Spleen (tissue), 7 donors: ENCODE results near the gene REXO1.

Experiments
- CTCF ChIP-seq, 11 experiments: fragments of 200-600 bp in 7 of 11; fragments of 450-650 bp in 4 of 11; sonication (generic) in 4 of 11; IDR thresholded peaks in 8 of 11; conservative IDR thresholded peaks in 3 of 11; 1 replicate in 7 of 11; 2 replicates in 4 of 11; pipeline versions ENCODE4 v1.4.0 to v1.8.0; 2016 to 2021; ENCODE audit warnings: antibody characterized with exemption in 11 of 11, inconsistent platforms in 4 of 11, mild to moderate bottlenecking in 1 of 11
- POLR2AphosphoS5 ChIP-seq, 3 donors: sonication (generic); formaldehyde crosslinking; IDR thresholded peaks; one replicate each; pipeline ENCODE4 v1.5.1; 2017; ENCODE audit warnings: antibody characterized with exemption in 3 of 3
- donor health status: DM: no; HTN: no; CAD: no; lungs with moderate emphysema.
- donor health status: DM: no; HTN: no; CAD: no.
- donor health status: DM: no; HTN: no; CAD: no.

DNA sequence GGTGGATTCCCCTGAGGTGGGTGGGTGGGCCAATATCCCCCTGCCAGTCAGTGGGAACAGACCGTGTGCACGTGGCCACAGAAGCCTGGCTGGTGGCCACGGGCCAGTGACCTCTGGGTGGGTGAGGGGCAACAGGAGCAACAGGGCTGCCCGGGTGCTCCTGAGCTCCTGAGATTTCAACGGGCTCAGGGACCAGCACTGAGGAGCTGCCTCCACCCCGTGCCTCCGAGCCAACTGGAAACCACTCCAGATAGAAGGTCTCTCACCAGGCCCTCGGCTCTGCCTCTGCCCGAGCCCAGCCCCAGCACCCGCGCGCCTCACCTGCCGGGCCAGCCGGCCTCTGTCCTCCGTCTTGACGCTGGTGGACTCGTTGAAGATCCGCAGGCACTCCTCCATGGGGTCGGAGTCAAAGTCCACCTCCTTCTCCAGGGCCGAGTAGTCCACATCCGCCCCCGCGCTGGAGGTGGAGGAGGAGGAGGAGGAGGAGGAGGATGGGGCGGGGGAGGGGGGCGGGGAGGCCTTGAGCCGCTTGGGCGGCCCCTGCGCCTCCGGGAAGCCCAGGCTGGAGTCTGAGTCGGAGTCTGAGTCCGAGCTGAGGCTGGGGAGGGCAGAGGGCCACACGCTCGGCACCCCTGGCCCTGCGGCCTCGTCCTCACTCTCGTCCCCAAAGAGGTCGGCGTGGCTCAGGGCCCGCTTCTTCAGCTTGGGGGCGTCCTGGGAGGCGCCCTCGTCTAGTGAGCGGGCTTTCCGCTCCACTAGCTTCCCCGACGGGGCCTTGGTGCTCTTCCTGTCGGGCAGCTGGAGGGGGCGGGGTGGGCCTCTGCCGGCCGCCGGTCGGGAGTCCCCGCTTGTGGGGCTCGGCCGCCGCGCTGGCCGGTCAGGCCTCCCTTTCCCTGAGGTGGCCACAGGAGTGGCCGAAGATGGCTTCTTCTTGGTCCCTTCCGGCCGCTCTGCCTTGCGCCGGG, 21.4 kb downstream of the REXO1 start:
- TF ChIP-seq CTCF (IDR thresholded peaks at IDR 0.05 in 8 of 11, conservative IDR thresholded peaks at IDR 0.05 in 3 of 11) (no peak), POLR2AphosphoS5 (IDR thresholded peaks at IDR 0.05) (peak; percentile 63 to 81 (median 79))
